ENCODE measurements around the gene JAKMIP3. TPM values are rescaled to one million over a fixed set of nuclear protein-coding genes. Genes with fewer than 3 reads are reported as not detected.

JAKMIP3 gene
- total and polyA plus RNA-seq, 10 of the 15 experiments (the other 5 are each of a cell fraction or from before 2014, with no cell fraction given) = 0.01 TPM; not detected in 7

DNA sequence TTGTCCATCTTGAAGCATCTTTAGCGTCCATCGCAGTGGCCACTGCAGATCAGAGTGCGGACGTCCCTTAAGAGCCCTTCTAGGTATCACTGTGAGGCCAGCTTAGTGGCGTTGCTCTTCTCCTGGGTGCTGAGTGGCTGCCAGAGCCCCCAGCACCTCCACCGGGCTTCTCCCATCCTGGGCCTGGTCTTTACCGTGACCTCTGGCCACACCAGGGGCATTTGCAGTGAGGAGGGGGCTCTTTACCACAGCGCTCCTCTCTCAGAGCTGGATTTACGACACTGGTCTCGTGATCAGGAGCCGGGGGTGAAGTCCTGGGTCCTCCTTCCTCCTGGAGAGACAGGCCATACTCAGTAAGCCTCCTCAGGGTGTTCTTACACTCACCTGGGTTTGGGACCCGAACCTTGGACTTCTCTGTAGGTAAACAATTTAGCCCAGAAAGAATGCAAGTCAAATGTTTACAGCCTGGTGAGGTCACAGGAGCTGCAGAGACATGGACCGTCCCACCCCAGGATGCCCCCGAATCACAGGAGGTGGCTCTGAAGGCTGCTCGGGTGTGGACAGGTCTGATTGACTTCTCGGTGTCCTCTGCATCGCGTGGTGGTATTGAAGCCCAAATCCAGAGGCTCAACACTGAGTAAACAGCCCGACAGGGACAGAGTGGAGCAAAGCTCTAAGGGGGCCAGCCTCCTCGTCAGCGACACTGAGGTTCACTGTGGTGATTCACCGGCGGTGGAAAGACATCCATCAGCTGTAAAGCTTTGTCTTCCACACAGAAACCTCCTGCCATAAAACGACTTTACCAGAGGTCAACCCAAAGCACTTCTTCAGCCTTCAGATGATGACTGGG lies 33.0 kb downstream of the JAKMIP3 start:
- no peak overlapping the region for H3K4me3 ChIP-seq

More for the DNA sequence above, 33.0 kb downstream of the JAKMIP3 start:
- Histone ChIP-seq H3K36me3 (ENCODE audit: control insufficient read depth in 2 of 2, insufficient read depth in 2 of 2, low read length in 1 of 2) (no peaks in the 10 kb centered on the region), H3K9me3 (replicated peaks; ENCODE audit: control insufficient read depth, insufficient read depth, low read length) (no peaks in the 10 kb centered on the region), H2AFZ (ENCODE audit: control insufficient read depth, low read depth, low read length) (no peak overlapping the region), H3K4me1 (ENCODE audit: control insufficient read depth, insufficient read depth, low read length) (no peaks in the 10 kb centered on the region), H4K20me1 (ENCODE audit: control insufficient read depth, insufficient read depth) (no peaks in the 10 kb centered on the region), H3K4me2 (ENCODE audit: control insufficient read depth, insufficient read depth) (no peak overlapping the region), H3K27ac (ENCODE audit: control insufficient read depth, insufficient read depth) (no peak overlapping the region), H3K27me3 (replicated peaks in 1 of 2; ENCODE audit: control insufficient read depth in 2 of 2, insufficient read depth in 2 of 2, low read length in 1 of 2) (no peaks in the 10 kb centered on the region), H3K79me2 (ENCODE audit: control insufficient read depth, insufficient read depth, low read length) (no peaks in the 10 kb centered on the region), H3K9ac (ENCODE audit: control insufficient read depth, insufficient read depth, low read length) (no peak overlapping the region)
- ChIA-PET SMC1A (ENCODE audit: uncharacterized antibody, unreplicated experiment) (no interaction called here), CTCF (interaction anchor here (0.5 kb wide), 1 partner anchor 319 kb away, joined by 3 read pairs; no protein-coding TSS in a partner anchor), RAD21 (ENCODE audit: unreplicated experiment) (no interaction called here), POLR2A (no interaction called here)
- intact Hi-C loops (cut with micrococcal nuclease; ENCODE audit: unreplicated experiment) = no loop called here
- DNase-seq (ENCODE audit: low read depth, low spot score) (no peak), FAIRE-seq (no peak), ATAC-seq (no peak)
- TF ChIP-seq SUPT20H (IDR thresholded peaks at IDR 0.05; ENCODE audit: borderline replicate concordance, control insufficient read depth, low read depth, low read length) (no peak), DPF2 (IDR thresholded peaks at IDR 0.05) (no peak), NRF1 (conservative IDR thresholded peaks at IDR 0.05; ENCODE audit: low read depth, low read length) (no peak), POLR2AphosphoS5 (IDR thresholded peaks at IDR 0.05; ENCODE audit: low read length) (no peak), REST (IDR thresholded peaks at IDR 0.05; ENCODE audit: low read depth, low read length) (no peak), LARP7 (IDR thresholded peaks at IDR 0.05) (no peak), NFIC (IDR thresholded peaks at IDR 0.05; ENCODE audit: low read depth, low read length) (no peak), CREB1 (IDR thresholded peaks at IDR 0.05; ENCODE audit: low read depth) (no peak), TBL1XR1 (IDR thresholded peaks at IDR 0.05; ENCODE audit: low read depth, low read length) (no peak)
- TF ChIP-seq, protein P1, sequence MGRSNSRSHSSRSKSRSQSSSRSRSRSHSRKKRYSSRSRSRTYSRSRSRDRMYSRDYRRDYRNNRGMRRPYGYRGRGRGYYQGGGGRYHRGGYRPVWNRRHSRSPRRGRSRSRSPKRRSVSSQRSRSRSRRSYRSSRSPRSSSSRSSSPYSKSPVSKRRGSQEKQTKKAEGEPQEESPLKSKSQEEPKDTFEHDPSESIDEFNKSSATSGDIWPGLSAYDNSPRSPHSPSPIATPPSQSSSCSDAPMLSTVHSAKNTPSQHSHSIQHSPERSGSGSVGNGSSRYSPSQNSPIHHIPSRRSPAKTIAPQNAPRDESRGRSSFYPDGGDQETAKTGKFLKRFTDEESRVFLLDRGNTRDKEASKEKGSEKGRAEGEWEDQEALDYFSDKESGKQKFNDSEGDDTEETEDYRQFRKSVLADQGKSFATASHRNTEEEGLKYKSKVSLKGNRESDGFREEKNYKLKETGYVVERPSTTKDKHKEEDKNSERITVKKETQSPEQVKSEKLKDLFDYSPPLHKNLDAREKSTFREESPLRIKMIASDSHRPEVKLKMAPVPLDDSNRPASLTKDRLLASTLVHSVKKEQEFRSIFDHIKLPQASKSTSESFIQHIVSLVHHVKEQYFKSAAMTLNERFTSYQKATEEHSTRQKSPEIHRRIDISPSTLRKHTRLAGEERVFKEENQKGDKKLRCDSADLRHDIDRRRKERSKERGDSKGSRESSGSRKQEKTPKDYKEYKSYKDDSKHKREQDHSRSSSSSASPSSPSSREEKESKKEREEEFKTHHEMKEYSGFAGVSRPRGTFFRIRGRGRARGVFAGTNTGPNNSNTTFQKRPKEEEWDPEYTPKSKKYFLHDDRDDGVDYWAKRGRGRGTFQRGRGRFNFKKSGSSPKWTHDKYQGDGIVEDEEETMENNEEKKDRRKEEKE (IDR thresholded peaks at IDR 0.05) = no peak
- BruUV-seq (replicated peaks) = no TSS peak
- in situ Hi-C loops (cut with MboI) = no loop called here
- WGBS (ENCODE audit: insufficient coverage, insufficient replicate concordance, low lambda C conversion rate, missing lambda C conversion rate) = 28% methylated on average over 24 of the region's 24 CpGs

All from GM12878 (cell line).